Measurements from ENCODE around the gene GARIN5B.

The GARIN5B gene

GRCh38 chr19:55383279-55384130 is 20.4 kb upstream of the GARIN5B start:
- DNase-seq (ENCODE audit: low read depth), result peak; percentile 73
- H3K4me3 ChIP-seq (replicated peaks; ENCODE audit: low read depth, low read length), result peak overlapping the region; percentile 40
- no peak for TF ChIP-seq CTCF (IDR thresholded peaks at IDR 0.05; ENCODE audit: low read length, missing control alignments)

- no peak for TF ChIP-seq CTCF (IDR thresholded peaks at IDR 0.05; ENCODE audit: low read length, missing control alignments)
- DNase-seq (ENCODE audit: low read depth), result no peak
- H3K4me3 ChIP-seq (replicated peaks; ENCODE audit: low read depth, low read length), result no peak overlapping the region
These were observed 19.5 kb upstream of the GARIN5B start for GRCh38 chr19:55382522-55383054.

GRCh38 chr19:55382013-55382412 is 19.0 kb upstream of the GARIN5B start:
- no peak overlapping the region for H3K4me3 ChIP-seq (replicated peaks; ENCODE audit: low read depth, low read length)
- DNase-seq (ENCODE audit: low read depth), result no peak
- TF ChIP-seq CTCF (IDR thresholded peaks at IDR 0.05; ENCODE audit: low read length, missing control alignments), result no peak

- H3K4me3 ChIP-seq (replicated peaks; ENCODE audit: low read depth, low read length), result no peak overlapping the region
- TF ChIP-seq CTCF (IDR thresholded peaks at IDR 0.05; ENCODE audit: low read length, missing control alignments), result no peak
- DNase-seq (ENCODE audit: low read depth), result no peak
These were observed 16.1 kb upstream of the GARIN5B start for GRCh38 chr19:55379174-55379573.

- TF ChIP-seq CTCF (IDR thresholded peaks at IDR 0.05; ENCODE audit: low read length, missing control alignments), result no peak
- DNase-seq (ENCODE audit: low read depth), result no peak
- no peak overlapping the region for H3K4me3 ChIP-seq (replicated peaks; ENCODE audit: low read depth, low read length)
These were observed 14.5 kb upstream of the GARIN5B start for GRCh38 chr19:55377356-55378131.

GRCh38 chr19:55376241-55376933 is 13.3 kb upstream of the GARIN5B start, which contains the start of gene TMEM190:
Gene TMEM190 (plus strand): TSS chr19:55376826. CDS start chr19:55376854, 28 bp downstream.
- DNase-seq (ENCODE audit: low read depth), result no peak
- no peak for TF ChIP-seq CTCF (IDR thresholded peaks at IDR 0.05; ENCODE audit: low read length, missing control alignments)
- H3K4me3 ChIP-seq (replicated peaks; ENCODE audit: low read depth, low read length), result no peak within 1 kb of the TSS
